Endodermal cell (in vitro differentiated cells): ENCODE measurements around the gene FADS2. TPM values are rescaled to one million over a fixed set of nuclear protein-coding genes. Genes with fewer than 3 reads are reported as not detected.
A peak's percentile ranks its signal among the peaks of the same experiment; 100 is the strongest.

ENCODE experiments used
- DNase-seq: peaks from one replicate; pipeline ENCODE4 v3.0.0-alpha.2; 2017
- H3K27ac ChIP-seq: 2 replicates; pipeline ENCODE4 v1.5.1; 2013; ENCODE audit warnings: mild to moderate bottlenecking, low read depth, low read length, moderate library complexity
- H3K27me3 ChIP-seq: 2 replicates; pipeline ENCODE4 v1.6.1; 2013; ENCODE audit warnings: mild to moderate bottlenecking, low read length, moderate library complexity; ENCODE audit not compliant: insufficient read depth, control insufficient read depth, poor library complexity, severe bottlenecking
- H3K36me3 ChIP-seq: 2 replicates; pipeline ENCODE4 v1.7.0; 2013; ENCODE audit warnings: mild to moderate bottlenecking, low read length, moderate library complexity; ENCODE audit not compliant: control insufficient read depth, insufficient read depth
- H3K4me1 ChIP-seq: one replicate; pipeline ENCODE4 v1.7.0; 2013; ENCODE audit warnings: low read length; ENCODE audit not compliant: control insufficient read depth, insufficient read depth
- H3K4me3 ChIP-seq: 2 replicates; pipeline ENCODE4 v1.5.1; 2013; ENCODE audit warnings: mild to moderate bottlenecking, low read length, moderate library complexity
- H3K9ac ChIP-seq: 2 replicates; pipeline ENCODE4 v1.6.1; 2013; ENCODE audit warnings: mild to moderate bottlenecking, low read length, moderate library complexity; ENCODE audit not compliant: poor library complexity, severe bottlenecking; ENCODE audit errors: extremely low read depth
- H3K9me3 ChIP-seq: 2 replicates; pipeline ENCODE4 v1.6.1; 2013; ENCODE audit warnings: mild to moderate bottlenecking, low read length, moderate library complexity; ENCODE audit not compliant: control insufficient read depth
- H3K27ac Mint-ChIP-seq: 2 replicates; pipeline ENCODE4 v1.8.0; 2020; ENCODE audit warnings: mixed read lengths
- H3K27me3 Mint-ChIP-seq: 2 replicates; pipeline ENCODE4 v1.8.0; 2021; ENCODE audit warnings: mild to moderate bottlenecking, mixed read lengths; ENCODE audit not compliant: insufficient read depth
- H3K36me3 Mint-ChIP-seq: 2 replicates; pipeline ENCODE4 v1.8.0; 2020; ENCODE audit warnings: low read depth, mixed read lengths
- H3K4me1 Mint-ChIP-seq: 2 replicates; pipeline ENCODE4 v1.8.0; 2020; ENCODE audit warnings: mixed read lengths
- H3K4me3 Mint-ChIP-seq: 2 replicates; pipeline ENCODE4 v1.8.0; 2020; ENCODE audit warnings: mild to moderate bottlenecking, moderate library complexity, mixed read lengths
- H3K9me3 Mint-ChIP-seq: 2 replicates; pipeline ENCODE4 v1.8.0; 2020; ENCODE audit warnings: mild to moderate bottlenecking, mixed read lengths
- CTCF ChIP-seq: fragments of 200-600 bp; sonication (generic); conservative IDR thresholded peaks from 2 replicates; pipeline ENCODE4 v1.5.0; 2021; ENCODE audit warnings: antibody characterized with exemption, mild to moderate bottlenecking
- WGBS, 2 experiments: methylation state at CpG; one replicate each; pipeline versions ENCODE4 v1.1.5 to v1.1.7; 2013; ENCODE audit warnings: missing lambda C conversion rate in 2 of 2, mixed read lengths in 1 of 2; ENCODE audit not compliant: insufficient coverage in 1 of 2, insufficient read length in 1 of 2; 5-methylcytosine and 5-hydroxymethylcytosine counted together
- total RNA-seq, 2 donors: library from RNA; stranded (reverse); fragmentation: NEBNext Ultra II Directional in 1 of 2; extraction: Animal tissue kit (Norgen Biotek cat#: 25700) in 1 of 2; gene quantifications; 2 replicates in 1 of 2; 3 replicates in 1 of 2; pipeline ENCODE4 v1.2.1, GENCODE V29; 2021

Gene FADS2
- total RNA-seq, 2 donors from 2014 or later = 344 to 381 TPM

GRCh38 chr11:61817471-61818202 lies 10.5 kb upstream of the FADS2 start:
- peaks cover 13% of the 10 kb centered on the region for H3K36me3 ChIP-seq
- Mint-ChIP-seq H3K27me3 (no peaks in the 10 kb centered on the region), H3K4me3 (peak overlapping the region; percentile 95), H3K27ac (peak overlapping the region; percentile 92), H3K4me1 (peaks cover 11% of the 10 kb centered on the region), H3K9me3 (peaks cover 4% of the 10 kb centered on the region), H3K36me3 (peaks cover 18% of the 10 kb centered on the region)
- WGBS, 2 experiments = 57 to 70% methylated on average over 4 to 6 of the region's 6 CpGs
- peak overlapping the region; percentile 73 for H3K27ac ChIP-seq
- H3K9me3 ChIP-seq = no peaks in the 10 kb centered on the region
- H3K9ac ChIP-seq = peak overlapping the region; percentile 45
- no peaks in the 10 kb centered on the region for H3K27me3 ChIP-seq
- no peak for TF ChIP-seq CTCF
- no peaks in the 10 kb centered on the region for H3K4me1 ChIP-seq
- peak overlapping the region; percentile 92 for H3K4me3 ChIP-seq
- DNase-seq = no peak

DNA sequence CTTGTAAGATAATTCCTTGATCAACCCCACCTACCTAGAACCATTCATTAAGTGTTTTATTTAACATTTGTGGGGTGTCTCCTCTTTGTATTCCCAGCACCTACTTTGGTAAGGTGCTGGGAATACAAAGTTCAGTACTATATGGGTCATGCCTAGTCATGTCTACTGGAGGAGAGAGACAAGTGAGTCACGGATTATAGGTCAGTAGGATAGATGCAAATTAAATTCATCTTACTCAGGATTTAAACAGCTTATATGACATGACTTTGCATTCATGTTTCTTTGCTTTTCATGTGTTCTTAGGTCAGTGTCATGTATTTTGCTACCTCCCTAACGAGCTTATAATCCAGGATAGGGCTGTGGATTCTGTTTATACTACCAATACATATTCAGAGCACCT lies 7.9 kb upstream of the FADS2 start:
- Mint-ChIP-seq H3K4me1 (peaks cover 6% of the 10 kb centered on the region), H3K27me3 (no peaks in the 10 kb centered on the region), H3K9me3 (no peaks in the 10 kb centered on the region), H3K27ac (no peak overlapping the region), H3K4me3 (no peak overlapping the region), H3K36me3 (peaks cover 7% of the 10 kb centered on the region)
- Histone ChIP-seq H3K9me3 (no peaks in the 10 kb centered on the region), H3K4me3 (no peak overlapping the region), H3K27ac (no peak overlapping the region), H3K27me3 (no peaks in the 10 kb centered on the region), H3K36me3 (peaks cover 4% of the 10 kb centered on the region), H3K9ac (no peak overlapping the region), H3K4me1 (no peaks in the 10 kb centered on the region)
- 83 to 100% methylated on average over 2 of the region's 2 CpGs for WGBS, 2 experiments
- DNase-seq = no peak
- no peak for TF ChIP-seq CTCF

DNA sequence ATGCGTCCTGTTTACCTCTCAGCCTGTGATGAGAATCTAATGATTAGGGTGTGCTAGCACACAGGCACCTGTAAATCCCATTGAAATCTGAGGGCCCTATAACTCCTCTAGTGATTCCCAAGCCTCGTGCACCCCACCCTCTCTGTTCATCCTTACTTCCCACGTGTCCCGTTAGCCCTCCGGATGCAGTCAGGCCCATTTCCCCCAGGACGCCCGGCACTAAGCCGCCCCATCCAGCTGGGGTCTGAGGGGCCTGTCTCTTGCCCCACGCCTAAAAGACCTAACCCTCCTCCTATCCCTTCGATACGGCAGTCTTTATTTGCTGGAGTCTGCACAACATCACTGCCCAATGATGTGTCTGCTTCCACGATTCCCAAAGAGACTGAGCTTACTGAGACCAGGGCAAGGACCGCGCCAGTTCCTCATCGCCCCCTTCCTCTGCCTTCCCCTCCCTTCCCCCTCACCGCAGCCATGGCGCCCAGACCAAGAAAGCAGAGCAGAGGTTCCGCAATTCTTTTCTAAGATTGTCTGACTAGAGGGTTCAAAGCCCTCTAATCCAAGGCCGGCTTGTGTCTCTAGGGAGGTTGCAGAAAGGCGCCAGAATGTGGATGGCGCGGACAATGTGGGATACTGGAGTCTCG lies 1.1 kb upstream of the FADS2 start:
- no peaks in the 10 kb centered on the region for H3K9me3 ChIP-seq
- peak overlapping the region; percentile 86 for H3K9ac ChIP-seq
- peak overlapping the region; percentile 91 for H3K4me3 Mint-ChIP-seq
- peak overlapping the region; percentile 98 for H3K4me3 ChIP-seq
- DNase-seq = no peak
- no peak for TF ChIP-seq CTCF
- no peaks in the 10 kb centered on the region for H3K27me3 Mint-ChIP-seq
- peaks cover 10% of the 10 kb centered on the region for H3K36me3 ChIP-seq
- peaks cover 32% of the 10 kb centered on the region for H3K4me1 Mint-ChIP-seq
- peak overlapping the region; percentile 94 for H3K27ac ChIP-seq
- WGBS, 2 experiments = 14 to 26% methylated on average over 12 to 23 of the region's 23 CpGs
- H3K27me3 ChIP-seq = no peaks in the 10 kb centered on the region
- peaks cover 10% of the 10 kb centered on the region for H3K36me3 Mint-ChIP-seq
- no peaks in the 10 kb centered on the region for H3K9me3 Mint-ChIP-seq
- H3K27ac Mint-ChIP-seq = peak overlapping the region; percentile 94
- H3K4me1 ChIP-seq = peaks cover 8% of the 10 kb centered on the region
